VCaP (cell line): Measurements from ENCODE around the gene ERVMER34-1.

Experiments
- H3K27ac ChIP-seq: fragments of 450-650 bp; 2 replicates; pipeline ENCODE4 v1.5.1; 2017
- TF ChIP-seq, protein P1 (sequence below): fragments of 450-650 bp; conservative IDR thresholded peaks from 2 replicates; pipeline ENCODE4 v1.5.1; 2017; ENCODE audit warnings: mild to moderate bottlenecking, moderate library complexity

ERVMER34-1 gene

DNA sequence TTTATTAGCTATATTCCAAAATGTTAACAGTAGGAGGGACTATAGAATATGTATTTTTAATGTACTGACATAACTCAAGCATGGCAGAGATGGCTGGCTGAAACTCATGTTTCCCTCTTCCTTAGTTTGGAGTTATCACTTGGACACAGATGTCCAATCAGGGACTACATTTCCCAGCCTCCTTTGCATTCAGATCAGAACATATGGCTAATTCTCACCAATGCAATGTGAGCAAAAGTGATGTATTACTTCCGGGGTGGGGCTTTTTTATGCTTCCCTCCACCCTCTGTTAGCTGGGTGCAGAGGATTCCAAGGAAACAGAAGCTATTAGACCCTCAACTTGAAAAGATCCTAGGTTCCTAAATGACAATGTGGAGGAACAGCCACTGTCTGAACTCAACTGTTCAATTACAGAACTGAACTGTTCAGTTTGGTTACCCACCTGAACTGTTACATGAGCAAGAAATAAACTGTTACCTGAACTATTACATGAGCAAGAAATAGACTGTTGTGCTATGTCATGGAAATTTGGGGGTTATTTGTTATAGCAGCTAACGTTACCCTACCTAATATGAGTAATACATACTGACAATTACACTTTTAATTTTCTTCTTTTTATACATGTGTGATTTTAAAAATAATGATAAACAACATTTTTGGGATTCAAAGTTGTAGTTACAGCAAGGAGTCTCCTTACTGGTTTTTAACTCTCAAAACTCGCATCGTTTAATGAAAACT is 29.6 kb upstream of the ERVMER34-1 start:
- TF ChIP-seq, protein P1, sequence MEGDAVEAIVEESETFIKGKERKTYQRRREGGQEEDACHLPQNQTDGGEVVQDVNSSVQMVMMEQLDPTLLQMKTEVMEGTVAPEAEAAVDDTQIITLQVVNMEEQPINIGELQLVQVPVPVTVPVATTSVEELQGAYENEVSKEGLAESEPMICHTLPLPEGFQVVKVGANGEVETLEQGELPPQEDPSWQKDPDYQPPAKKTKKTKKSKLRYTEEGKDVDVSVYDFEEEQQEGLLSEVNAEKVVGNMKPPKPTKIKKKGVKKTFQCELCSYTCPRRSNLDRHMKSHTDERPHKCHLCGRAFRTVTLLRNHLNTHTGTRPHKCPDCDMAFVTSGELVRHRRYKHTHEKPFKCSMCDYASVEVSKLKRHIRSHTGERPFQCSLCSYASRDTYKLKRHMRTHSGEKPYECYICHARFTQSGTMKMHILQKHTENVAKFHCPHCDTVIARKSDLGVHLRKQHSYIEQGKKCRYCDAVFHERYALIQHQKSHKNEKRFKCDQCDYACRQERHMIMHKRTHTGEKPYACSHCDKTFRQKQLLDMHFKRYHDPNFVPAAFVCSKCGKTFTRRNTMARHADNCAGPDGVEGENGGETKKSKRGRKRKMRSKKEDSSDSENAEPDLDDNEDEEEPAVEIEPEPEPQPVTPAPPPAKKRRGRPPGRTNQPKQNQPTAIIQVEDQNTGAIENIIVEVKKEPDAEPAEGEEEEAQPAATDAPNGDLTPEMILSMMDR = no peak

DNA sequence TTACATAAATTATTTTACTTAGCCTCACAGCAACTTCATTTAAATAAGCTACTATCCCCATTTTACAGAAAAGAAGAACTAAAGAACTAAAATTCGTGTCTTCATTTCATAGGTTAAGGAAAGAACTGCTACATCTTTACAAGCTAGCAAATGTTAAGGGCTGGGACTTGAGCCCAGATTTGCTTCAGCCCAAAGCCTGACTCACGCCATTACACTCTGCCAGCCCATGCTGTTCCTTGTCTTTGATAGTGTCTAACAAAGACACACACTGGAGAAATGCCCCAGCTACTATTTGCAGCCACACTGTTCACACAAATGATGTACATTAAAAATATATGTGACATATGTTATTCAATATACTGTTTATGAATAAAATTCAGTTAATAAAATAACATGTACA is 29.0 kb upstream of the ERVMER34-1 start:
- TF ChIP-seq, protein P1 = no peak
- no peak overlapping the region for H3K27ac ChIP-seq

More for the DNA sequence above, 29.6 kb upstream of the ERVMER34-1 start:
- H3K27ac ChIP-seq = no peak overlapping the region

DNA sequence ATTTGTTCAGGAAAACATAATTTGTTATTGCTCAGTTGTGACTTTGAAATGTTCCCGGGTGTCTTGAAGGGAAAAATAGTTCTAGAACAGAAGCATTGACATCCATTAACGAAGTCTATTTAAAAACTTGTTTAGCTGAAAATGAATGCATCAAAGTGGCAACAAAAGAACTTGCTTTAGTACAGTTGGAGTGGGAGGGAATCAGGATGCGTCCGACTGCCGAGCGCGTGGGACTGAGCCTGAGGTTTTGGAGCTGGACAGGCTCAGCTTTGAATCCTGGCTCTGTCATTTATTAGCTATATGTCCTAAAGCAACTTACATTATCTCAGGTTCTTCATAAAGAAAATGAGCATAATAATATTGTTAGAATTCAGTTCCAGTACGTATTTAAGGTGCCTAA is 9.0 kb upstream of the ERVMER34-1 start:
- no peak overlapping the region for H3K27ac ChIP-seq
- TF ChIP-seq, protein P1 = no peak

DNA sequence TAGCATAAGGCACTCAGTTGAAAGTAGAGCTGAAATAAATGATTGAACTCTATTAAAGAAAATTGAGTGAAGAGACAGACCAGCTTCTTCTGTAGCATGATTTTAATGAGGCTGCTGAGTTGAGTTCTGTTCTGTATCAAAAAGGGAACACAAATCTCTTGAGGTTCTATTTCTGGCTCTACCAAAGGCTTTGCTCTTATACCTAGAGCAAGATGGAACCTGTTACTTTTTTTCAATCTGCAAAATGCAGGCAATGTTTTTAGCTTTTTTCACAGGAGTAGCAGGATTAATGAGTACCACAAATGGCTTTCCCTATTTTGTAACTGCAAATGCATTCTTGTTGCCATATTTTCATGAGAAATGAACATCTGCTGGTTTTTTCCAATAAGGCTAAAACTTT is 4.2 kb upstream of the ERVMER34-1 start:
- H3K27ac ChIP-seq = no peak overlapping the region
- TF ChIP-seq, protein P1 = no peak

DNA sequence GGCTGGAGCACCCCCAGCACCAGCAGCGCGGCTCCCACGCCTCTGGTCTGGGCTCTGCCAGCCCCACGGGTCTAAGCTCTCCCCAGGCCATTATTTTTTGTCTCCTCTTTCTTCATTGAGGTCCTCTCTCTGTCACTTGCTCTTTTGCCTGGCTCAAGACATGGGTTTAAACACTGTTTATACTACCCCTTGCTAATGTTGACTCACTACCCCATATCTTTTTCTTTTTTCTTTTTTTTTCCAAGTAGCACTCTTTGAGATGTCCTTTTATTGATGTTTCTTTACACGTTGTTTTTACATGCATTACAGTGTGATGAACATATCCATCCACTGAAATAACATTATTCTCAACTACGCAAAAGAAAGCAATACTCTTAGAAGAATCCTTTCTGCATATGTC is 1.7 kb upstream of the ERVMER34-1 start:
- TF ChIP-seq, protein P1 = no peak

DNA sequence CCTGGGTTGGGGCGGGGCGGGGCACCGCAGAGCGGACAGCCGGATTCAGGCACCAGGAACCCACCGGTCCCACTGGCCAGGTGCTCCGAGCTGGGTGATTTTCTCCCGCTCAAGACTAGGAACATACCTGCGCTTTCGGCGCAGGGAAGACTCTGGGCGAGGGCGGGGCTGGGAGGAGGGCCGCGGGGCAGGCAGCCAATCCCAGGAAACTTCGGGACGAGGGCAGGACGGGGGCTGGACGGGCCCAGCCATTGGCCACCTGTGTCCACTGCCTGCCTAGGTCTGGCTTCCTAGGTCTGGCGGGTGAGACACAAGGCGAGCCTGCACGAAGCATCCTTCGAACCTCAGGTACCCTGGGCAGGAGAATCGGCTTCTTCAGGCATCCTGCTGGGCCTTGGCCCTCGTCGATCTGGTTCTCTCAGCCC is 274 bp upstream of the ERVMER34-1 start:
- H3K27ac ChIP-seq = peak overlapping the region; percentile 74
- TF ChIP-seq, protein P1 = no peak

More for the DNA sequence above, 1.7 kb upstream of the ERVMER34-1 start:
- H3K27ac ChIP-seq = no peak overlapping the region

DNA sequence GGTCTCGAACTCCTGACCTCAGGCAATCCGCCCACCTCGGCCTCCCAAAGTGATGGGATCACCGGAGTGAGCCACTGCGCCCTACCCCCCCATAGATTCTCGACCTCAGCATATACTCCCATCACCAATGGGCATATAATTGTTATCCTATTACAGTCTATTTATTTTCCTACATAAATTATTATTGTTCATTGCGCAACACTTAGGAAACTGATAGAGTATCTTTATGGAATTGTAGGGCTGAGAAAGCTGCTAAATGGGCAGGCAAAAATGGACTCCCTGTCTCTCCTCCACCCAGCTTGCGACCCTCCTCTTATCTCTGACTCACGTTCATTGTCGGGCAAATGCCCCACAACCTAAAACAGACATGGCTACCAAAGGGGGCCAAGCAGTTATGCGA is 1.0 kb downstream of the ERVMER34-1 start:
- no peak overlapping the region for H3K27ac ChIP-seq
- TF ChIP-seq, protein P1 = no peak
